Left colon (tissue), 2 donors: ENCODE measurements around the gene FYB2. TPM values are rescaled to one million over a fixed set of nuclear protein-coding genes. Genes with fewer than 3 reads are reported as not detected.

Experiments
- ATAC-seq: fragments of 200-7000 bp; cut with Tn5 transposase; one replicate; pipeline ENCODE4 v1.9.1; 2020; ENCODE audit warnings: mild to moderate bottlenecking, moderate library complexity
- DNase-seq, 2 donors: peaks; one replicate each; pipeline ENCODE4 v3.0.0-alpha.2; 2020
- intact Hi-C, 2 donors: fragments of 100-400 bp; cut with DNase I in 1 of 2; cut with micrococcal nuclease in 1 of 2; formaldehyde crosslinking; loops; one replicate each; pipeline versions ENCODE4 v1.11.2 to v1.14.0; 2022; cut with DNase I, micrococcal nuclease
- long read RNA-seq: library from polyadenylated mRNA; unstranded; transcript quantifications from one replicate; pipeline ENCODE4 v2.0.0, GENCODE V29; 2021
- total RNA-seq, 2 donors: library from RNA; stranded (reverse); fragmentation: NEBNext Ultra II Directional; extraction: Animal tissue kit (Norgen Biotek cat#: 25700); gene quantifications; one replicate each; pipeline ENCODE4 v1.2.1, GENCODE V29; 2021
- donor health status: DM: no; HTN: no; CAD: no.
- donor health status: DM: yes; HTN: yes; CAD: no.

Gene FYB2, protein sequence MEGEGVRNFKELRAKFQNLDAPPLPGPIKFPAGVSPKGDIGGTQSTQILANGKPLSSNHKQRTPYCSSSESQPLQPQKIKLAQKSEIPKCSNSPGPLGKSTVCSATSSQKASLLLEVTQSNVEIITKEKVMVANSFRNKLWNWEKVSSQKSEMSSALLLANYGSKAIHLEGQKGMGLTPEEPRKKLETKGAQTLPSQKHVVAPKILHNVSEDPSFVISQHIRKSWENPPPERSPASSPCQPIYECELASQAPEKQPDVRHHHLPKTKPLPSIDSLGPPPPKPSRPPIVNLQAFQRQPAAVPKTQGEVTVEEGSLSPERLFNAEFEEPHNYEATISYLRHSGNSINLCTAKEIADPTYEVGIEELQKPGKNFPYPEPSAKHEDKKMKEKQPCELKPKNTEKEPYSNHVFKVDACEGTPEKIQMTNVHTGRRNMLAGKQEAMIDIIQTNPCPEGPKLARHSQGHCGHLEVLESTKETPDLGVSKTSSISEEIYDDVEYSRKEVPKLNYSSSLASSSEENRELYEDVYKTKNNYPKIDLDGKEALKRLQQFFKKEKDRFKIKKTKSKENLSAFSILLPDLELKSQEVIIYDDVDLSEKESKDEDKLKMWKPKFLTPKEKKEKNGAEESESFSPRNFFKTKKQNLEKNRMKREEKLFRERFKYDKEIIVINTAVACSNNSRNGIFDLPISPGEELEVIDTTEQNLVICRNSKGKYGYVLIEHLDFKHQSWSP
- total RNA-seq: 1 to 10 TPM; 1.4 to 6.0 TPM
- long read RNA-seq, partial matches to known transcripts: 0 of 2 reads
- long read RNA-seq, other reads (novel, unspliced or antisense): 2 of 2 reads

DNA sequence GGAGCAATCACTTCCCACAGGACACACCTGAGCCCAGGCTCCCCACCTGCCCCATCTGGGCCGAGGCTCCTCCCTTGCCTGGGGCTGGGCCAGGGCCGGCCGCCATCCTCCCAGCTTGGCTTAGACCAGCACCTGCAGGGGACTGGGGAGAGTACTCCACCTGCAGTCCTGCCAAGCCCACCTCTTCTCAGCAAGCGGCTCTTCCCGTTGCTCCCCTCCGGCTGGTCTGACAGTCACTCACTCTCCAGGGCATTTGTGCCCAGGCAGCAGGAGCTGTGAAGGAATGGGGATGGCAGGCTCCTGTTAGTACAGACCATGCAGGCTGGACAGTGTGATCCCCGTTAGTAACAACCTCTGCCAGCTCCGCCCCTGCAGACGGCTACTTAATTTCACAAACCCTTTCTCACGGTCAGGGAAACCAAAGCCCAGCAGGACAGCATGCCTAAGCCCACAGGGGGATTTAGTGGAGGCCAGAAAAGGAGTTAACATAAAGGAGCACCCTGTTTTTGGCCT lies at the start of gene FYB2:
FYB2 (minus strand) TSS at position 18 of the 513 bp plus-strand sequence. CDS start 114 bp downstream, outside the sequence.
- intact Hi-C loops: no loop called here
- ATAC-seq: peak; percentile 79
- peak; percentile 45 to 52 for DNase-seq

DNA sequence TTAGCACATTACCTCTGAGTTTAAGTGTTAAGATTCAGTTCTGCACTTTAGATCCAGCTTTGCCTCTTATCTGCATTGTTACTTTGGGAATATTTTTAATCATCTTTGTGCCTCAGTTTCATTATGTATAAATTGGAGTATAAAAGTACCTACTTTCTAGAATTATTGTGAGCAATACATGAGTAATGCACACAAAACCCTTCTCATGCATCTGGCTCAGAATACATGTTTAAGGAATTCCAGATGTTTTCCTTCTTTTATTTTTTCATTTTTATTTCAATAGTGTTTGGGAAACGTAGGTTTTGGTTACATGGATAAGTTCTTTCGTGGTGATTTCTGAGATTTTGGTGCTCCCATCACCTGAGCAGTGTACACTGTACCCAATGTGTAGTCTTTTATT lies 49.6 kb upstream of the FYB2 start:
- ATAC-seq (no peak), DNase-seq (no peak)
- intact Hi-C loops: no loop called here

DNA sequence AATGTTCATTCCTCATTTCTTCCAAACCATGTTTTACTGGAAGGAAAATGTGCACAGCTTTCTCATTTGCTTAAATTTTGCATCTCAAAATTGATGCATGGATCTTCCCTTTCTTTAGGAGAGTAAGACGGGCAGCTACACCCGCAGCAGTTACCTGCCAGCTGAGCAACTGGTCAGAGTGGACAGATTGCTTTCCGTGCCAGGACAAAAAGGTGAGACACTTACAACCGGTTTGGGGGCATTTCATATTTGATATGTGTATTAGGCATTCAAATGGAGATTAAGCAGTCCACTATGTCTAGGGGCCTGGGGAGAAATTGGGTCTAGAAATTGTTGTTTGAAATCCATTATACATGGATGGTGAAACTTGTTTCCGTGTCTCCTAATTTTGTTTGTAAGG lies 48.3 kb upstream of the FYB2 start:
- DNase-seq: no peak
- intact Hi-C loops: no loop called here
- no peak for ATAC-seq

DNA sequence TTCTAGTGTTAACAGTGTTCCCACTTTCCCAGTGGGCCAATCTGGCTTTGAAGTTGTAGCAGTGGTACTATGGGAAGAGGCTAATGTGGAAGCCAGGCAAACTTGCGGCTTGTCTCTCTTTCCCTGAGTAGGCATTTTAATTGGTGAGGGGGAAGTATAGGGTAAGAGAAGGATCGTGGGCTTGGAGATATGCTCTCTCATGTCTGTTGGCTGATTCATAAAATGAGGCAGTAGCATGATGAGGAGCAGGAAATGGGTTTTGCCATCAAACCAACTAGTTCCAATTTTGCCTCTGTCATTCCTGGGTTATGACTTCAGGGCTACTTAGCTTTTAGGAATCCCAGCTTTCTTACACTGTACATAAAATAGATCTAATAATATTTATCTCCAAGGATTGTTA lies 47.5 kb upstream of the FYB2 start:
- DNase-seq: no peak
- ATAC-seq: no peak
- intact Hi-C loops: no loop called here

DNA sequence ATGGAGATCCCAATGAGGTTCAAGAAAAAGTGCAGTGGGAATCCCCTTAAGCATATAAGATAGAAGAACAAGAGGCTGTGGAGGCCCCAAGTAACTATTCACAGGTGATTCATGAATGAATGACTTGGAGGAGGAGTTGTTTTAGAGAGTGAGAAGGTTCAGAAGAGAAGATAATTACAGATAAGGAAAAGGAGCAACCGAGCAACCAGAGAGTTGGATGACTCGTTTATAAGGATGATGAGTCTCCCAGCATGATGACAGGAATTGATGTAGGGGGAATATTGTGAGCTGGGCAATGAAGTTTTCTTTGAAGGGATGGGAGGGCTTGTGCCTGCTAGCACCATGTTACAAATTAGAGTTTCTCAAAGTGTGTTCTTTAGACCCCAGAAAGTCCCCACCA lies 45.2 kb upstream of the FYB2 start:
- intact Hi-C loops: no loop called here
- no peak for DNase-seq
- ATAC-seq: no peak

DNA sequence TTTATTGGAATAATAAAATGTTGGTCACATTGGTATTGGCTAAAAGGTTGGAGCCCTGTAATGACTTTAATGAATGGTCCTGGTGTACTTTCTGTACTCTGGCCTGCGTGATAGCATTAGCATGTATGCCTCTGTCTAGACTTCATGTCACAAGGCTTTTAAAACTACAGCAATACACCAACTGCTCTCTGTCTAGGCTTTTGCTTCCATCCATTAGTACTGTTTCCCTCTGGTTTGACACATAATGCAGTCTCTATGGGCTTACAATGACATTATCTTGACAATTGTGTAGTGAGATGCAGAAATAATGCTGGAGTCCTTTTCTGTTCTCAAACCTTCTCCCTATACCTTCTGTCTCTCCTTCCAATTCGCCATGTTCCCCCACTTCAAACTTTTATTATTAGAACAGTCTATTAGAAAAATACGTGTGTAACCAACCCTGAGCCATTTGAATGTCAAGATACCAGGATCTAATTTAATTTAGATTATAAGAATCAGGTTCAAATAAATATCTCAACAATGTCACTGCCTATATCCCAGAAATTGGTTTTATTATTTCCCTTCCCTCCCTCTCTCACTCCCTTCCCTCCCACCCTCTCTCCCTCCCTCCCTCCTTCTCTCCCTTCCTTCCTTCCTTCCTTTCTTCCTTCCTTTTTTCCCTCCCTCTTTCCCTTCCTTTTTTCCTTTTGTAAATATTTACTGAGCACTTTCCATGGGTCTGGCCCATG lies 44.2 kb upstream of the FYB2 start:
- DNase-seq: no peak
- intact Hi-C loops: no loop called here
- ATAC-seq: no peak

DNA sequence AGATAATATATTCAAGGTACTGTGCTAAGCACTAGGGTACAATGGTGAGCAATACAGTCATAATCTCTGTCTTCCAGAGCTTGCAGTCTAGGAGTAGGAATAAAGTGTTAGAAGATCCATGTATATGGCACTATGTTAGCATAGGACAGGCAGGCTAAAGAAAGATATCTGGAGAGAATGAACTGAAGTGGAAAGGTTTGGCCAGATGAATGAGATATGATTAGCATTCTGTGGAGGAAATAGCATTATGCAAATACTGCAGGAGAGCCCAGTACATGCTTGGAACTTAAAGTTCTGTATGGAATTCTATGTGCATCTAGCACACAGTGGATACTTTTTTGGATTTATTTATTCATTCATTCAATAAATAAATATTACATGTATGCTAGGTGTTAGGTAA lies 40.1 kb upstream of the FYB2 start:
- no peak for DNase-seq
- intact Hi-C loops: no loop called here
- no peak for ATAC-seq

DNA sequence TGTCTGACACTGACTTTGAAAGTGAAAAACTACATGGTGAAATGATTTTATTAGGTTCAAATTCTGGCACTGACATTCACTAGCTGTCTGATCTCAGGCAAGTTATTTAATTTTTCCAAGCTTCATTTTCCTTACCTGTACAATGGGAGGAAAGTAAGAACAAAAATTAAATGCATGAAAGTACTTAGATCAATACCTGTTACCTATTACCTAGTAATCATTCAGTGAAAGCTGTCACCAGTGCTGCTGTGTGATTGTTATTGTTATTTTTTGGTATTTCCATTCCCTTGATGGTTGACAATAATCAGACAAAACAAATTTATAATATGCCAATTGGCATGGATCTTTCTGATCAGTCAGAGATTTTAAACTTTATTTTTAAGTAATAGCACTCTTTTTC lies 37.0 kb upstream of the FYB2 start:
- ATAC-seq (no peak), DNase-seq (no peak)

DNA sequence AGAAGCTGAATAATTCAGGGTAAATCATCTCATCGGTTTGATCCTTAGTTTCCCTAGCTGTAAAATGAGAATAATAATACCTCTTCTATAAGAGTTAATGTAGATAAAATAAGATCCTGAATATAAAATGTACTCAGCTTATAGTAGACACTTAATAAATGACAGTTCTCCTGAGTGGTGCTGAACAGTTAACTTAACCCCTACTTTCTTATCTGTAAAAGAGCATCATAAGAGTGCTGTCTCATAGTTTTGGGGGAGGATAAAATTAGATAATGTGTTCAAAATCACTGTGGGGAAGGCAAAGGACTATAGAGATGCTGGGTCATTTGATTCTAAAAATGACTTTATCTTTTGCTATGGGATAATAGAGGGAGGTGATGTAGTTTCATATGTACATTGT lies 36.0 kb upstream of the FYB2 start:
- DNase-seq (no peak), ATAC-seq (no peak)
- intact Hi-C loops: no loop called here

More for the DNA sequence above, 37.0 kb upstream of the FYB2 start:
- intact Hi-C loops: no loop called here

DNA sequence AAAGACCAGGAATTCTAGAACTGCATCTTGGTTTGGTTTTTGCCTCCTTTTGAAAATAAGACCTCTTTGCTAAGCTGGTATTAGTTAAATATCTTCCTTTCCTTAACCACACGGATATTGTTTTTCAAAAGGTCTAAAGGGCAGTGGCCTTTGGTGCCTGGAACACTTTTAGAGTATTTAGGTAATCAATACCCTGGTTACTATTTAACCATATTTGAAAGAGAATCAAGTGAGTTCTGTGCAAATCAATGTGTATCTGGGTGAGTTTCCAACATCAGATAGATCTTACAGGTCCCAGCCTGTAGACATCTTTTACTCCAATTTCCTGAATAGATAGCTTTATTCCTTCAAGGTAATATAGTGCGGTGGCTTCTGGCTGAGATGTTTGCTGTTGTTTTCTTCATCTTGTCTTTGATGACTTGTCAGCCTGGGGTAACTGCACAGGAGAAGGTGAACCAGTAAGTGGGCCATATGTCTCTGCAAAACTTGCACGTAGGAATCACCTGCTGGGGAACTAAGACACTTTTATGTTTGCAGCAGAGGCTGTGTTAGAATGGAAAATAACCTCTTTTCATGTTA lies 35.4 kb upstream of the FYB2 start, which contains the start of gene C8A:
C8A (plus strand) TSS at position 277 of the 579 bp plus-strand sequence; CDS start at position 382, 105 bp downstream.
- intact Hi-C loops: no loop called here
- DNase-seq (no peak), ATAC-seq (no peak)

DNA sequence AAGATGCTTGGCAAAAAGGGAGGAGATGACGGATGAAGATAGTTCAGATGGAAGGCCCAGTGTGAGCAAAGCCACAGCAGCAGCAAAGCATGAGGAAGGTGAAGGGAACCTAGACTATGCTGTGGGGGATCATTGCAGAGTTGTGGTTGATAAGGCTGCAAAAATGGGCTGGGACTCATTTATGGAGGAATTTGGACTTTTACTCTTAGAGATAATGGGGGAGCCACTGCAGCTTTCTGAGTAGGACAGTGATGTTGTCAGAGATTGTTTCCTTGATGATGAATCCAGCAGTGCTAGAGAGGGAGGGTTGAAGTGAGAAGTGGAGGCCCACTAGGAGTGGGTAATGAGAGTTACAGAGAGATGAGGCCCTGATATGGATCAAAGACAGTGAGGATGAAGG lies 33.3 kb upstream of the FYB2 start:
- intact Hi-C loops: no loop called here
- ATAC-seq: no peak
- DNase-seq: no peak

DNA sequence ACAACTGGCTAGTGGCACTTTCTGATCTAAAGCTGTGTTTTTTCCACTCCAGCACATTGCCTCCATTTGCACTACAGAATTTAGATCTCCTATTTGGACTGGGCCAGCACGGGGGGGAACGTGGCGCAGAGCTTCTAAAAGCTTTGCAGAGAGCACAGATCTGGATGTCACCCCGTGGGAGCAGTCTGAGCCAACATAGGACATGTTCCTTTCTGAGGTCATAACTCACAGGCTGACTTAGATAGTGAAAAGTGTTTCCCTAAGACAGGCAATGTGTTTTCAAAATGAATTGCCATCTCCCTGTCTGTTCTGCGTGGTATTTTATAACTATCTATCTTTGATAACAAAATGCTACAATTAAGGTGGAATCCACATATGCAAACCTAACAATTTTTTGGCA lies 31.7 kb upstream of the FYB2 start:
- ATAC-seq (no peak), DNase-seq (no peak)
- intact Hi-C loops: no loop called here

DNA sequence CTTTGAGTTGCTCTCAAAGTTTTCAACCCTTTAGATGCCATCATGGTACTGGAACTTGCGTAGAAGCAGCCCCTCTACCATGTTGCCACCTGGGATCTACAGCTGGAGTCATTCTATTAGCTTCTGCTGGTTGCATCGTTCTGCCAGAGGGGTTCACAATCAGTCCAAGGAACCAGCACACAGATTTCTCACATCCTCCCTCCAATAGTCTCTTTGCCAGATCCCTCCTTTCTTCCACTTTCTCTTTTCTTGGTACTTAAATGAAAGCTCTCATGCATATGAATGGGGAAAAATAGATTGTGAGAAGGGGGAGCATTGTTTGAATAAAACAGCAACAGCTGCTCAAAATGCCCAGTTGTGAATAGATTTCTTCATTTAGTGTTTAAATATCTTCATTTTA lies 31.2 kb upstream of the FYB2 start:
- ATAC-seq: no peak
- DNase-seq: no peak
- intact Hi-C loops: no loop called here

DNA sequence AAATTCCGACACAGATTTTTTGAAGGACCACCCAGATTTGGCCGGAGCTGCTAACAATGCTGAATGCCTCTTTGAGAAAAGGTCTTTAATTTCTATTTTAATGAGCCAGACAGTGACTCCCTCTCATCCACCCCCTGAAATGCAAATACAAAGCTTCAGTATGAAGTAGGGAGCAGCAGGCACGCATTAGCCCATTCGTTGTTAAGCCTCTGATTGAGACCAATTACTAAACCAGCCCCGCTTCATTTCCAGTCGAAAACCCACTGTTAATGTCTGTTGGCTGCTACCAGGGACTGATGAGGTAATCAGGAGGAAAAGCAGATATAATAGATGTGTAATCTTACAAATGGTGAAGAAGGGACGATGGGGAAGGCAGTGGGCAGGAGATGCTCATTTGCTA lies 30.5 kb upstream of the FYB2 start:
- intact Hi-C loops: no loop called here
- no peak for ATAC-seq
- no peak for DNase-seq

DNA sequence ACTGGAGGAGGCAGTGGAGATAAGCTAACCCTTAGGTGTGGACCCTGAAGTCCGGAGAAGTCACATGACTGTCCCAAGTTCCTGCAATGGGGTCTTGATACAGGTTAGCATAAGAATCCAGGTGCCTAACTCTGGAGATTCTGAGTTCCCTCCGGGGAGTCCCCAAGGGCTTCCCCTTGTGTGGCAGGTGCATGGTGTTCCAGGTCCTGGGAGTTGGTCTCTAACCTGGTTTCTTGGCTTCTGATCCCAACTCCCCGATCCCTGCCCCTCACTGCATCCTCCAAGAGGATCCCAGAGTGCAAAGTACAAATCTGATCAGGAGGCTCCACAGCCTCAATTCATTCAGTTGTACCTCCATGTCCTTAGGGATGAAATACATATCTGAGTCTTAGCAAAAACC lies 26.1 kb upstream of the FYB2 start:
- DNase-seq (no peak), ATAC-seq (no peak)
- intact Hi-C loops: no loop called here

DNA sequence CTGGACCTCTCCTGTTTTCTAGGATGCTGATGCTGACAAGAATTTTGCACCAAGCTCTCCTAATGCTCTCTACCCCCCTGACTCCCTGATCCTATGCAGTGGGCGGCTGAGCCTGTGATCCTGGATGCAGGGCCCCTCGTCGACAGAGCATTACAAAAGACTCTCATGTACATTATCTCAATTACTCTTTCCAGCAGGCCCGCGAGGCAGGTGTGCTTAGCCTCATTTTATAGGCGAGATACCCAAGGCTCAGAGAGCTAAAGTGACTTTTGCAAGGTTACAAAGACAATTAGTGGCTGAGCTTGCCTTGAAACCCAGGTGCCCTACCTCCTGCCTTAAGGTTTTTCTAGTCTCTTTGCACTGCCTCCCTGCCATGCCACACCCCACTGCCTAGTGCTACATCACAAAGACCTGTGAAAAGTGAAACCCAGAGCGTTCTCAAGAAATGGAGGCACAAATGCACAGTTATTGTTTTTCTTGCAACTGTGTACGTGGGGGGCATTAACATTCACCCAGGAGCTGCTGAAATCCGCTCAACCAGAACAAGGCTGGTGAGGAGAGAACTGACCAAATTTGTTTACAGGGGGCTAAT lies 25.4 kb upstream of the FYB2 start:
- intact Hi-C loops: no loop called here
- ATAC-seq (no peak), DNase-seq (no peak)

DNA sequence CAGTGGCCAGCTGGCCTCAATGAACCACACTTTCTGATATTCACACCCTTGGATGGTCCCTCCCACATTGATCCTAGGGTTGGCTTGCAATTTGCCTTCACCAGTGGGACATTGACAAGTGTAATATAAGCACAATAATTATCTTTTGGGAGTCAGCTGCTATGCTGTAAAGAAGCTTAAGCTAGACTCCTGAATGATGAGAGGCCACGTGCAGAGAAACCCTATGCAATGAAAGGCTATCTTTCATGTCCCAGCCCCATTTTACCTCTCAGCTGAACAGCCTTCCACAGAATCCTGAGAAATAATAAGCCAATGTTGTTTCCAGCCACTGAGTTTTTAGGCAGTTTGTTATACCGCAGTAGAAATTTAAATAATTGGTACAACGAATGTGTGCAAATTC lies 24.3 kb upstream of the FYB2 start:
- DNase-seq (no peak), ATAC-seq (no peak)
- intact Hi-C loops: no loop called here

DNA sequence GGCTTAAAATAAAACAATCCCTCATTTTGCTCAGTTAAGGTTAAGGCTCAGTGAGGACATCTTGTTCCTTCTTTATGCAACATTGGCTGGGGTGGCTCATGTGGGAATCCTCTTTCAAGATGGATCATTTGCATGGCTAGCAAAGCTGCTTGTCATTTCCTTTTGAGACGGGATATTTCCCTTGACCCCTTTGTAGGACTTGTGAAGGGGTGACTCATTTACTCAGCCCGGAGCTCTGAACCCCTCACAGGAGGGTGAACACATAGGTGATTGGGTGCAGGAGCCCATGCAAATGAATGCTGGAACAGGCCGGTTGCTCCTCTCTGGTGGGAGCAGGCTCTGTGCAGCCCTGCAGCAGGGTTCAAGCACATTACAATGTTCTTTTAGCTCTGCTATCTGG lies 19.6 kb upstream of the FYB2 start:
- DNase-seq (no peak), ATAC-seq (no peak)
- intact Hi-C loops: loop anchor here in 1 of 2 donors (10.0 kb wide), 1 partner anchor 1326 kb away; no protein-coding TSS in a partner anchor
